HG03469 (cell line): ENCODE data around the gene DAZL.

Source experiments
- ATAC-seq: cut with Tn5 transposase; IDR thresholded peaks from one replicate; pipeline ENCODE4 v1.9.1; 2021; ENCODE audit warnings: mild to moderate bottlenecking, moderate library complexity, moderate number of reproducible peaks; ENCODE audit not compliant: unreplicated experiment

Gene DAZL

GRCh38 chr3:16546186-16547010 lies 58.8 kb downstream of the DAZL start:
- no peak for ATAC-seq

GRCh38 chr3:16545413-16546185 lies 59.6 kb downstream of the DAZL start:
- no peak for ATAC-seq

- ATAC-seq, result no peak
Observed at GRCh38 chr3:16543242-16543864, 61.9 kb downstream of the DAZL start.

- no peak for ATAC-seq
Observed at GRCh38 chr3:16538507-16538906, 66.7 kb downstream of the DAZL start.

- no peak for ATAC-seq
Observed at GRCh38 chr3:16536996-16537395, 68.2 kb downstream of the DAZL start.
